Activated B cell treated with CpG ODN at 0.5 μM for 24 hours (primary cell): ENCODE measurements around the gene PPIB. TPM values are rescaled to one million over a fixed set of nuclear protein-coding genes. Genes with fewer than 3 reads are reported as not detected.

Source experiments
- ATAC-seq: fragments of 200-7000 bp; cut with Tn5 transposase; one replicate; pipeline ENCODE4 v1.10.0; 2021; ENCODE audit warnings: low read depth, mild to moderate bottlenecking, moderate library complexity
- CTCF ChIA-PET: fragments of 350-600 bp; sonication (Branson Sonifier 250); formaldehyde crosslinking; loops from one replicate; lab custom pipeline; 2021; ENCODE audit warnings: antibody characterized with exemption; lab: Charles Lee
- POLR2A ChIA-PET: fragments of 350-600 bp; sonication (Branson Sonifier 250); formaldehyde crosslinking; loops from one replicate; lab custom pipeline; 2021; ENCODE audit warnings: antibody characterized with exemption; lab: Charles Lee
- DNase-seq: peaks from one replicate; pipeline ENCODE4 v3.0.0; 2022
- H3K27ac Mint-ChIP-seq: one replicate; pipeline ENCODE4 v1.8.0; 2020; ENCODE audit warnings: mixed read lengths
- H3K27me3 Mint-ChIP-seq: one replicate; pipeline ENCODE4 v1.8.0; 2021; ENCODE audit warnings: mixed read lengths
- H3K36me3 Mint-ChIP-seq: one replicate; pipeline ENCODE4 v1.8.0; 2021; ENCODE audit warnings: low read depth, mixed read lengths
- H3K4me1 Mint-ChIP-seq: one replicate; pipeline ENCODE4 v1.8.0; 2021; ENCODE audit warnings: mixed read lengths
- H3K4me3 Mint-ChIP-seq: one replicate; pipeline ENCODE4 v1.8.0; 2020; ENCODE audit warnings: mild to moderate bottlenecking, mixed read lengths
- H3K9me3 Mint-ChIP-seq: one replicate; pipeline ENCODE4 v1.8.0; 2020; ENCODE audit warnings: mixed read lengths
- CTCF ChIP-seq: fragments of 200-600 bp; IDR thresholded peaks from one replicate; pipeline ENCODE4 v1.8.0; 2022; ENCODE audit warnings: antibody characterized with exemption, mild to moderate bottlenecking
- intact Hi-C: fragments of 100-400 bp; cut with micrococcal nuclease; formaldehyde crosslinking; loops from one replicate; pipeline ENCODE4 v1.15.1; 2024
- total RNA-seq: library from RNA; stranded (reverse); gene quantifications from 2 replicates; pipeline ENCODE4 v1.2.3, GENCODE V29; 2022

PPIB gene
- total RNA-seq, 1 donor from 2014 or later = 225 TPM

DNA sequence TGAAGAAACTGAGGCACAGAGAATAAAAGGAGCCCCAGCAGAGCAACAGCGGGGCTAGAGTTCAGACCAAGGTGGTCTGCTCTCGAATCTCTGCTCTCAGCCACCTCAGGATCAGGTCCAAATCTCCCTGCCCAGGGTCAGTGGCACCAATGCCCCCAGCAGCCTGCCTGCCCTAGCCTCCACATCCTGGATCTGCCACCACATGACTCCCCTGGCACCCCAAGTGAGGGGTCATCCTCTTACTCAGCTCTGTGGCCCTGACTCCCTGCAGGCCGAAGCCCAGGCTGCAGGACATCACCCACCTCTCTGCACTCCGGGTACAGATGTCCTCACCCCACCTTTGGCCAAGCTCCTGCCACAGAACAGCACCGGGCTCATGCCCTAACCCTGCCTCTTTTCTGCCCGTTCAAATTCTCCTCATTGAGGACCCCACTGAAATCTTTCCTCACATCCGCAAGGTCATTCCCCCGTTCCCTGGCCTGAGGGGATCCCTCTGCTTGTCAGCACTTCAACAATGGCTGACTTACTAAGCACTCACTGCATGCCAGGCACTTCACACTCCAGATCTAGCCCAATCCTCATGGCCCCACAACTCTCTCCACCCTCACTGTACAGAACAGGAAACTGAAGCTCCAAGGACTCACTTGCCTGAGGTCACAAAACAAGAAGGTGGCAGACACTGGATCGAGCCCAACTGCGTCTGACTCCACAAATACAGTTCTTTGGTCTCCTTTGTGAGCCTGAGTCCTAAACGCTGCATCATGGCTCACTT, 4.3 kb downstream of the PPIB start:
- Mint-ChIP-seq H3K36me3 (peaks cover 67% of the 10 kb centered on the region), H3K27ac (peak overlapping the region; percentile 64), H3K27me3 (no peaks in the 10 kb centered on the region), H3K4me1 (peaks cover 63% of the 10 kb centered on the region), H3K9me3 (no peaks in the 10 kb centered on the region), H3K4me3 (peak overlapping the region; percentile 17)
- CTCF ChIA-PET = interaction anchor here (0.6 kb wide), 1 partner anchor 152 kb away, joined by 3 read pairs; no protein-coding TSS in a partner anchor
- intact Hi-C loops = loop anchor here (10.0 kb wide), 1 partner anchor 676 kb away; no protein-coding TSS in a partner anchor
- ATAC-seq = no peak
- TF ChIP-seq CTCF = no peak
- no peak for DNase-seq
- POLR2A ChIA-PET = interaction anchor here (0.6 to 1.1 kb wide), 3 partner anchors 22 to 858 kb away, joined by 3 to 5 read pairs (median 3); no protein-coding TSS in a partner anchor

GRCh38 chr15:64157599-64158125, 5.2 kb downstream of the PPIB start:
- Mint-ChIP-seq H3K4me3 (no peak overlapping the region), H3K36me3 (peaks cover 69% of the 10 kb centered on the region), H3K27me3 (no peaks in the 10 kb centered on the region), H3K9me3 (no peaks in the 10 kb centered on the region), H3K27ac (peak overlapping the region; percentile 64), H3K4me1 (peaks cover 67% of the 10 kb centered on the region)
- no peak for DNase-seq
- TF ChIP-seq CTCF = no peak
- no peak for ATAC-seq
- intact Hi-C loops = loop anchor here (10.0 kb wide), 1 partner anchor 677 kb away; no protein-coding TSS in a partner anchor
- POLR2A ChIA-PET = interaction anchor here (1.1 kb wide), 1 partner anchor 23 kb away, joined by 3 read pairs; no protein-coding TSS in a partner anchor
- CTCF ChIA-PET = no interaction called here

- peaks cover 63% of the 10 kb centered on the region for H3K4me1 Mint-ChIP-seq
- peaks cover 63% of the 10 kb centered on the region for H3K36me3 Mint-ChIP-seq
- ATAC-seq = no peak
- ChIA-PET POLR2A (no interaction called here), CTCF (no interaction called here)
- H3K27ac Mint-ChIP-seq = peak overlapping the region; percentile 12
- no peak for DNase-seq
- no peaks in the 10 kb centered on the region for H3K27me3 Mint-ChIP-seq
- no peak for TF ChIP-seq CTCF
- H3K9me3 Mint-ChIP-seq = no peaks in the 10 kb centered on the region
- H3K4me3 Mint-ChIP-seq = no peak overlapping the region
- intact Hi-C loops = loop anchor here (10.0 kb wide), 1 partner anchor 678 kb away; no protein-coding TSS in a partner anchor
Measured at GRCh38 chr15:64156652-64157331, 6.0 kb downstream of the PPIB start.

DNA sequence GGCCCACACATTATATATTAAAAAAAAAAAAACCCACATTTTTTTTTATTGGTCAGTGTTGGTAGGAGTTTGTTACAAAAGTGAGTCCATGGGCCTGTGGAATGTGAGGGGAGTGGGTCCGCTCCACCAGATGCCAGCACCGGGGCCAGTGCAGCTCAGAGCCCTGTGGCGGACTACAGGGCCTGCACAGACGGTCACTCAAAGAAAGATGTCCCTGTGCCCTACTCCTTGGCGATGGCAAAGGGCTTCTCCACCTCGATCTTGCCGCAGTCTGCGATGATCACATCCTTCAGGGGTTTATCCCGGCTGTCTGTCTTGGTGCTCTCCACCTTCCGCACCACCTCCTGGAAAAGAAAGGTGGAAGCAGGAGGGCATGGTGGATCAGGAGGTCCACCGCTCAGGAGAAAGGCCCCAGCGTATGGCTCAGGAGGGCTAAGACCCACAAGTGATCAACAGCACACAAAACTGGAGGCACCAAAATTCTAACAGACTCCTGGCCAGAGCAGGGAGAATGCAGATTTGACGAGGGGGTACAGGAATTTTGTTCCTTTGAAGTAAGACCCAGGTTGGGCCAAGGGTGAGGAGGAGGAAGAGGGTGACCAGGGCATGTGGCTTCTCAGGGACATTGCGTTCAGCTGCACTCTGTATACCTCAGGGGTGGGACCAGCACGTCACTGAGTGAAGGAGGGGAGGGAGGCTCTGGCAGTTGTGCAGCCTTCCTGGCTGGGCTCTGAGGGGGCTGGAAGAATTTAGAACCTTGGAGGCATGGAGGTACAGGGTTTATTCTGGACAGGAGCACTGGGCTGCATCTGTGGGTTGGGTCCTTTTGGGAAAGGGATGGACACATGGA, 6.8 kb downstream of the PPIB start:
- peak overlapping the region; percentile 12 for H3K27ac Mint-ChIP-seq
- ATAC-seq = no peak
- ChIA-PET POLR2A (interaction anchor here (0.7 kb wide), 3 partner anchors 12 to 738 kb away, joined by 3 to 6 read pairs (median 3); no protein-coding TSS in a partner anchor), CTCF (interaction anchor here (1.0 to 1.5 kb wide), 2 partner anchors 12 to 60 kb away, joined by 4 read pairs; partner anchors contain the start of gene SNX1)
- peaks cover 62% of the 10 kb centered on the region for H3K4me1 Mint-ChIP-seq
- H3K9me3 Mint-ChIP-seq = no peaks in the 10 kb centered on the region
- H3K4me3 Mint-ChIP-seq = no peak overlapping the region
- no peak for DNase-seq
- H3K36me3 Mint-ChIP-seq = peaks cover 60% of the 10 kb centered on the region
- TF ChIP-seq CTCF = no peak
- no peaks in the 10 kb centered on the region for H3K27me3 Mint-ChIP-seq
- intact Hi-C loops = loop anchor here (10.0 kb wide), 1 partner anchor 679 kb away; no protein-coding TSS in a partner anchor
